ENCODE results near the gene UBE2D2.
"Not testable (repeated sequence)": the region's sequence is repeated elsewhere in the genome, so short reads cannot be mapped to it uniquely, and the experiment has no call there.

UBE2D2 gene

DNA sequence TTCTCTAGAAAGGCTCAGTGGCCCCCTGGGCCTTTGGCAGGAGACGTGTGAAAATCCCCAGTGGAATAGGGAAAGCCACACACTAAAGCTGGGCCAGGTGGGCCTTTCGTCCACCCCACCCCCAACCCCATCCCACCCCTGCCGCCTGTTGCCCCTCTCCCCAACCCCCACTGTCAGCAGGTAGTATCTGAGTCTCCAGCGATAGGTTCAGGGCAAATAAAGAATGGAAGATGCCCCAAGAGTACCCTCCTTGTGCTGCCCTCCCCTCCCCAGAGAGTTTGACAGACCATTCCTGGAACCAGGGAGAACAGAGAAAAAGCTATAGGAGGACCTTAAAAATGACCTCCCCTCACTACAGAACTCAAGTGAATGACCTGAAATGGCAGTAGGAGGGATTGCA is 36.7 kb upstream of the UBE2D2 start:
- no peak for DNase-seq (ENCODE audit: low read depth, low spot score)
- H3K36me3 ChIP-seq (ENCODE audit: insufficient read depth, low read length), result no peaks in the 10 kb centered on the region
- no peaks in the 10 kb centered on the region for H3K9me3 ChIP-seq (ENCODE audit: low read depth, low read length)
- no peak overlapping the region for H3K27ac ChIP-seq
- no peak overlapping the region for H3K4me3 ChIP-seq
- TF ChIP-seq FOXP2 (optimal IDR thresholded peaks at IDR 0.05; ENCODE audit: control extremely low read depth, extremely low read length, insufficient read depth), result no peak
- no peak overlapping the region for H3K9ac ChIP-seq (ENCODE audit: insufficient read length)

DNA sequence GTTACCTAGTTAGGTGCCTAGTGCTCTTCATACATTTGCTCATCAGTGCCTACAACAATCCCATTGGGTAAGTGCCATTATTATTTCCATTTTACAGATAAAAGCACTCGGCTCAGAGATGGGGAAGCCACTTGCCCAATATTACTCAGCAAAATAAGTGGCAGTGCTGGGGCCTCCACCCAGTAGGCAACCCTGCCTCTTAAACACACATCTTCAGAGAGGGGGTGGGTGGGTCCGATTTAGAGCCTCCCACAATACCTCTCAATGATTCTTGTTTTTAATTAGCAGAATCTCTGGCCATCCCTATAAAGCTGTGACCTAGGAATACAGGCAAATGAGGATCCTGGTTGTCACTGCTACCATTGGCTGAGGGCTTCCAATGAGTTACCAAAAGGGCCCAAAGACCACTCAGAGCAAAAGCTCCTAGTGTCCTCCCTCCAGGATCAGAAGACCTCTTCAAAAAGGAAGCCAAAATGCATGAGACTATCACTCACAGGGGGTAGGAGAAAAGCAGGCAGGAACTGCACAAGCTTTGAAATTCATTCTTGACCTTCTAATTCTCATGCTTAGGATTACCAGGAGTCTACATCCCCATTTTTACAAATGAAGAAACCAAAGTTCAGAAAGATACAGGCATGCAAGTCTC is 36.1 kb upstream of the UBE2D2 start:
- H3K9ac ChIP-seq (ENCODE audit: insufficient read length), result no peak overlapping the region
- TF ChIP-seq EZH2 (IDR thresholded peaks at IDR 0.05) (no peak), FOXP2 (optimal IDR thresholded peaks at IDR 0.05; ENCODE audit: control extremely low read depth, extremely low read length, insufficient read depth) (no peak), POLR2AphosphoS5 (IDR thresholded peaks at IDR 0.05; ENCODE audit: borderline replicate concordance, low read depth, low read length) (no peak)
- H3K27ac ChIP-seq, result no peak overlapping the region
- no peak overlapping the region for H3K4me3 ChIP-seq
- no peaks in the 10 kb centered on the region for H3K9me3 ChIP-seq (ENCODE audit: low read depth, low read length)
- DNase-seq (ENCODE audit: low read depth, low spot score), result no peak
- no peaks in the 10 kb centered on the region for H3K36me3 ChIP-seq (ENCODE audit: insufficient read depth, low read length)

DNA sequence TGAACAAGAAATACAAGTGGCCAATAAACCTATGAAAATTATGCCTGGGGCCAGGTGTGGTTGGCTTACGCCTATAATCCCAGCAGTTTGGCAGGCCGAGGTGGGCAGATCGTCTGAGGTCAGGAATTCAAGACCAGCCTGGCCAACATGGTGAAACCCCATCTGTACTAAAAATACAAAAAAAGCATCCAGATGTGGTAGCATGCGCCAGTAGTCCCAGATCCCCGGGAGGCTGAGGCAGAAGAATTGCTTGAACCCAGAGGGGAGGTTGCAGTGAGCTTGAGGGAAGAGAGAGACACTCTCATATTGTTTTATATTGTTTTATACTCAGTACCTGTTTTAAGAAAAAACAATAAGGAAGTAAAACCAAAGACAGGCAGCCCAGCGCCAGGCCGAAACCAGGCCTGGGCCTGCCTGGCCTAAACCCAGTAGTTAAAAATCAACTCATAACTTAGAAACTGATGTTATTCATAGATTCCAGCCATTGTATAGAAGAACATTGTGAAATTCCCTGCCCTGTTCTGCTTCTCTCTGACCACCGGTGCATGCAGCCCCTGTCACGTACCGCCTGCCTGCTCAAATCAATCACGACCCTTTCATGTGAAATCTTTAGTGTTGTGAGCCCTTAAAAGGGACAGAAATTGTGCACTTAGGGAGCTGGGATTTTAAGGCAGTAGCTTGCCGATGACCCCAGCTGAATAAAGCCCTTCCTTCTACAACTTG is 35.4 kb upstream of the UBE2D2 start:
- not testable (repeated sequence) for DNase-seq (ENCODE audit: low read depth, low spot score); H3K4me3 ChIP-seq; H3K9me3 ChIP-seq (ENCODE audit: low read depth, low read length); H3K36me3 ChIP-seq (ENCODE audit: insufficient read depth, low read length); H3K9ac ChIP-seq (ENCODE audit: insufficient read length); H3K27ac ChIP-seq

DNA sequence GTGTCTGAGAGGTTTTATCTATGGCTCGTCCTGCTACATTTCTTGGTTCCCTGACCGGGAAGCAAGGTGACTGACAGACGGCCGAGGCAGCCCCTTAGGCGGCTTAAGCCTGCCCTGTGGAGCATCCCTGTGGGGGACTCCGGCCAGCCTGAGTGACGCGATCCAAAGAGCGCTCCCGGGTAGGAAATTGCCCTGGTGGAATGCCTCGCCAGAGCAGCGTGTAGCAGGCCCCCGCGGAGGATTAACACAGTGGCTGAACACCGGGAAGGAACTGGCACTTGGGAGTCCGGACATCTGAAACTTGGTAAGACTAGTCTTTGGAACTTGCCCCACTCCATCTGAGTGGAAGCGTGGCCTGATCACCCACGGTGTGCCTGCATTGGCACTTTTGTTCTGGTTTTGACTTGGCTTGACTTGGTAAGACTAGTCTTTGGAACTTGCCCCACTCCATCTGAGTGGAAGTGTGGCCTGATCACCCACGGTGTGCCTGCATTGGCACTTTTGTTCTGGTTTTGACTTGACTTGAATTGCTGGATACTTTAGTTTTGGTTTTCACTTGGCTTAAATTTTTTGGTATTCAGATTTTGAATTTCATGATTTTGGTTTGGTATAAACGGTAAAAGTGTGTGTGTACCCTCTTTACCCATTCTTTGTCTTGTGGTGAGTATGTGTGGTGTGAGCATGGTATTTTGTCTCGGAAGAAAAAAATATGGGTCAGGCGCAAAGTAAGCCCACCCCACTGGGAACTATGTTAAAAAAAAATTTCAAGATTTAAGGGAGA is 34.6 kb upstream of the UBE2D2 start:
- H3K9me3 ChIP-seq (ENCODE audit: low read depth, low read length); H3K9ac ChIP-seq (ENCODE audit: insufficient read length); DNase-seq (ENCODE audit: low read depth, low spot score); H3K36me3 ChIP-seq (ENCODE audit: insufficient read depth, low read length); H3K4me3 ChIP-seq; H3K27ac ChIP-seq: not testable (repeated sequence)

DNA sequence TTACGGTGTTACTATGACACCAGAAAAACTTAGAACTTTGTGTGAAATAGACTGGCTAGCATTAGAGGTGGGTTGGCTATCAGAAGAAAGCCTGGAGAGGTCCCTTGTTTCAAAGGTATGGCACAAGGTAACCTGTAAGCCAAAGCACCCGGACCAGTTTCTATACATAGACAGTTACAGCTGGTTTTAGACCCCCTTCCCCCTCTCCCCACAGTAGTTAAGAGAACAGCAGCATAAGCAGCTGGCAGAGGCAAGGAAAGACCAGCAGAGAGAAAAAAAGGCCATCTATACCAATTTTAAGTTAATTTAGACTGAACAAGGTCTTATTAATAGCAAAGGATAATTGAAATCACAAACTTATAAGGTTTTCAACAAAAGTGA is 34.1 kb upstream of the UBE2D2 start:
- H3K27ac ChIP-seq; H3K36me3 ChIP-seq (ENCODE audit: insufficient read depth, low read length); H3K9me3 ChIP-seq (ENCODE audit: low read depth, low read length); DNase-seq (ENCODE audit: low read depth, low spot score); H3K4me3 ChIP-seq; H3K9ac ChIP-seq (ENCODE audit: insufficient read length): not testable (repeated sequence)

DNA sequence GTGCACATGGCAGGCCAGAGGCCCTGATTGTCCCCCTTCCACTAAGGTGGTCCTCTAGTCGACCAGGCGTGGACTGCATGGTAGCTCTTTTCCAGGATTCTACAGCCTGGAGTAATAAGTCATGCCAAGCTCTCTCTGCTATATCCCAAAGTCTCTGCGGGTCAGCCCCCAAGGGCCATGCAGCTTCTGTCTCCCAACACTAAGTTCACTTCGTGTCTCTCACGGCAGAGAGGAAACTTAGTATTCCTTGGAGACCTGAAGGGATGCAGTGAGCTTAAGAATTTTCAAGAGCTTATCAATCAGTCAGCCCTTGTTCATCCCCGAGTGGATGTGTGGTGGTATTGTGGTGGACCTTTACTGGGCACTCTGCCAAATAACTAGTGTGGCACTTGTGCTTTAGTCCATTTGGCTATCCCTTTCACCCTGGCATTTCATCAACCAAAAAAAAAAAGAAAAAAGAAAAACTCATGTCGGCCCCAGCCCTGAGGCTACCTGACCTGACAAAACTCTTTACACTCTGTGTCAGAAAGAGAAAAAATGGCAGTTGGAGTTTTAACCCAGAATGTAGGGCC is 33.2 kb upstream of the UBE2D2 start:
- H3K9me3 ChIP-seq (ENCODE audit: low read depth, low read length); H3K36me3 ChIP-seq (ENCODE audit: insufficient read depth, low read length); H3K4me3 ChIP-seq; DNase-seq (ENCODE audit: low read depth, low spot score); H3K27ac ChIP-seq; H3K9ac ChIP-seq (ENCODE audit: insufficient read length): not testable (repeated sequence)

DNA sequence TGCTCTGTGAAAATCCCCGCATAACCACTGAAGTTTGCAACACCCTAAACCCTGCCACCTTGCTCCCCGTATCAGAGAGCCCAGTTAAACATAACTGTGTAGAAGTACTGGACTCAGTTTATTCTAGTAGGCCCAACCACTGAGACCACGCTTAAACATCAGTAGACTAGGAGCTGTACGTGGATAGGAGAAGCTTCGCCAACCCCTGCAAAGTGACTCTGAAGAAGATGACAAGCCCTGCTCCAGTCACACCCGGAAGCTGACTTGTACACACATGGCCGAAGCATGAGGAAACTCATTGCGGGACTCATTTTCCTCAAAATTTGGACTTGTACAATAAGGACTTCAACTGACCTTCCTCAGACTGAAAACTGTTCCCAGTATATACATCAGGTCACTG is 32.4 kb upstream of the UBE2D2 start:
- H3K9me3 ChIP-seq (ENCODE audit: low read depth, low read length); H3K27ac ChIP-seq; H3K4me3 ChIP-seq; DNase-seq (ENCODE audit: low read depth, low spot score); H3K36me3 ChIP-seq (ENCODE audit: insufficient read depth, low read length); H3K9ac ChIP-seq (ENCODE audit: insufficient read length): not testable (repeated sequence)

DNA sequence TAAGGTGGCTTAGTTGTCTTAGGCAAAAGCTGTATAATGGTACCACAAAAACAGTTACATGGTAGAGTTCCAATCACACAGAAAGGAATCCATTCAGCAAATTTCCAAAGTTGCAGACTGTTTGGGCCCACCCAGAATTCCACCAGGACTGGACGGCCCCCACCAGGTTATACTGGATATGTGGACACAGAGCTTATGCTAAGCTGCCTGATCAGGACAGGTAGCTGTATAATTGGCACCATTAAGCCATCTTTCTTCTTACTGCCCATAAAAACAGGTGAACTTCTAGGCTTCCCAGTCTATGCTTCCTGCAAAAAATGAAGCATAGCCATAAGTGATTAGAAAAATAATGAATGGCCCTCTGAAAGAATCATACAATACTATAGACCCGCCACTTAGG is 31.1 kb upstream of the UBE2D2 start:
- H3K9ac ChIP-seq (ENCODE audit: insufficient read length); H3K9me3 ChIP-seq (ENCODE audit: low read depth, low read length); H3K4me3 ChIP-seq; H3K27ac ChIP-seq; H3K36me3 ChIP-seq (ENCODE audit: insufficient read depth, low read length); DNase-seq (ENCODE audit: low read depth, low spot score): not testable (repeated sequence)

DNA sequence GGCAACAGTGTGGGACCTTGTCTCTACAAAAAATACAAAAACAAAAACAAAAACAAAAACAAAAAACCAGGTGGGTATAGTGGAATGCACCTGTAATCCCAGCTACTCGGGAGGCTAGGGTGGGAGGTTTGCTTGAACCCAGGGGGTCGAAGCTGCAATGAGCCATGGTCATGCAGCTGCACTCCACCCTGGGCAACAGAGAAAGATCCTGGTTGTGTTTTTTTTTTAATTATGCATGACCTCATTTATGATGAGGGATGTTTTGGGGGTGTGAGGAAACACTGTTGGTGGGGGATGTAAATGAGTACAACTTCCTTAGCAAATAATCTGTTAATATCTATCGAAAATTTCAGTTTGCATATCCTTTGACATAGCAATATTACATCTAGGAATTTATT is 29.4 kb upstream of the UBE2D2 start:
- TF ChIP-seq POLR2AphosphoS5 (IDR thresholded peaks at IDR 0.05; ENCODE audit: borderline replicate concordance, low read depth, low read length) (no peak), FOXP2 (optimal IDR thresholded peaks at IDR 0.05; ENCODE audit: control extremely low read depth, extremely low read length, insufficient read depth) (no peak), EZH2 (IDR thresholded peaks at IDR 0.05) (no peak)
- Histone ChIP-seq H3K4me3 (no peak overlapping the region), H3K27ac (no peak overlapping the region), H3K9ac (ENCODE audit: insufficient read length) (no peak overlapping the region), H3K9me3 (ENCODE audit: low read depth, low read length) (no peaks in the 10 kb centered on the region), H3K36me3 (ENCODE audit: insufficient read depth, low read length) (no peaks in the 10 kb centered on the region)
- DNase-seq (ENCODE audit: low read depth, low spot score), result no peak

All from SK-N-MC (cell line).